ENCODE data around the gene CHCHD3.

CHCHD3 gene

GRCh38 chr7:132815696-132816311, 266.1 kb downstream of the CHCHD3 start:
- no peak for DNase-seq (ENCODE audit: low spot score)

- no peak for DNase-seq (ENCODE audit: low spot score)
Observed at GRCh38 chr7:132815130-132815529, 266.8 kb downstream of the CHCHD3 start.

DNA sequence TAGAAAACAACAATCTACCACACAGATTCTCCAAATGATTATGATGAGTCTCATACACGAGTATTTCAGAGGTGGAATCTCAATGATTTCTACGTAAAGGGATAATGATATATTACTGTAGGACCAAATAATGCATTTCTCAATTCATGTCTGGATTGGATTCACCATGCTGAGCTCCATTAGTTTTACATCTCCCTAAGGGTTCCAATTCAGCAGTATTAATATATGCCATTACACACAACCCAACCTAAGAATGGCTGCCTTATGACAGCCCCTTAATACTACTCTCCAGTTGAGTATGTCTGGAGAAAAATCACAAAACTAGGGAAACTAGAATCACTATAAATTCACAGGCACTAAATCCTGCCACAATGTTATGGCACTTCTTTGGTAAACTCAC, 271.3 kb downstream of the CHCHD3 start:
- DNase-seq (ENCODE audit: low spot score): no peak

DNA sequence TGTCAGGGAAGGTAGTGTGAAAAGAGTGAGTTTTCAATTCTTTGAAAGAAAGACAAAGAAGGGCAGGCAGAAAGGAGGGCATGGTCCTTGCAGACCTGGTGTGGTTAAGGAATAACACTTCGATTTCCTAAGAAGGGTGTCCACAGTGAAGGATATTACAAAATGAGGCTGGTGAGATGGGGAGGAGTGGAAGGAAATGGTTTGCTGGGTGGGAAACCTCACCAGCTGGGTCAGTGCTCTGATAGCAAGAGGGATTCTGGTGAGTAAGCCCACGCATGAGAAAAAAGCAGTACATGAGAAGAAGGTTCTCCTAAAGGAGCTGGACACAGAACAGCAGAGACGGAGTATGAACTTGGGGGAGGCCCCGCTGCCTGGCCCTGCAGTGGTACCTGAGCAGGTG, 275.1 kb downstream of the CHCHD3 start:
- no peak for DNase-seq (ENCODE audit: low spot score)

GRCh38 chr7:132805766-132806165, 276.1 kb downstream of the CHCHD3 start:
- DNase-seq (ENCODE audit: low spot score): no peak

DNA sequence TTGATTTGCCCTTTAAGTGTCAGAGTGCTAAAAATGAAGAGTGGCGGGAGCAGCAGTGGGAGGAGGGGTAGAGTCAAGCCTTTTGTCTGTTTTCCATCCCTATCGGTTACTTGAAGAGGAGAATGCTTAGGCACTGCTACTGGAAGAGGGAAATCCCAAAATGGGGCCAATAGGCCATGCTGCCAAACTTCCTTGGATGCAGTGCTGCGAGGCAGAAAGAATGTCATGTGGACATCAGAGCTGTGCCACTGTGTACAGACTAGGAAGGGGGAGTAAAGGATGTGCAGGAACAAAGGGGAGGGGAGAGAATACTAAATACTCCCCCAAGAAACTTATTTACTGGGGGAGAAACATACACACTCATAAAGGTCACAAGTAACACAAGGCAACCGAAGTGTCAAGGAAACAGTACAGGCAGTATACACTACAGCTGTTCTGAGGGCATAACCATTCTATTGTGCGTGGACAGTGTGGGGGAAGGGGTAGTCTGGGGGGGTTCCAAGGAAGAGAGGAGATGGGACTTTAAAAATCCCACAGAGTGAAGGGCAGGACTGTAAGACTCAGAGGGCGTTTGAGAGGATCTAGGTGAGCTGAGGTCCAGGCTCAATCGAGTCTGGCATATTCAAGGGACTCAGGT, 276.9 kb downstream of the CHCHD3 start:
- no peak for DNase-seq (ENCODE audit: low spot score)

DNA sequence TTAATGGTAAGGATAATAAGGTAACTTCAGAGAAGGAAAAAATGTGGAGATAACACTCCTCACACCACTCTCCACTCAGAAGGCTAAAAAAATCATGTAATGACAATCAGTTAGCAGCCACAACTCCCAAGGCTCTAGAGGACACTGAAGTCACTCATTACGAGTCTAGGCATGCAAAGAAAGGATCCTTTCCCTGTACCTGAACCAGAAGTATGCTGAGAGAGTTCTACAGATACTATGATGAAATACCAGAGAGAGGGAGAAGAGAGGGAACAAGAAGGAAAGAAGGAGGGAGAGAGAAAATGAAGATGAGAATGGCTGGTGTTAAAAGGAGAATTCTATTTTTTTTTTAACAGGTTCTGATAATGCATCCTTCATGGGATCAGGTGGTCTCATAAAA, 281.4 kb downstream of the CHCHD3 start:
- DNase-seq (ENCODE audit: low spot score): no peak

DNA sequence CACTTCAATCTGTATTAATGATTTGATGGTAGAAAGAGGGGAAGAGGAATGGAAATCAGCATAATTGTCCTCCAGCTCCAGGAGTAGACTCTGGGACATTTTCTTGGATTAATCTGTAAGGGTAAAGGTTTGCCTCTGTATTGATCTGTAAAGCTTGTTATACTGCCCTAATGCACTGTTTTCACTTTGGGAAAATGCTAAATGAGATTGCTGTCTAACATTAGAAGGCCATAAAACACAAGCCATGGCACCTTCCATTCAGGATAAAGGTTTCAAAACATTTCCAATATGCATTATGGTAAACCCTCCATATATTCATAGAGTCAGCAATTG, 282.8 kb downstream of the CHCHD3 start:
- no peak for DNase-seq (ENCODE audit: low spot score)

GRCh38 chr7:132797152-132797551, 284.7 kb downstream of the CHCHD3 start:
- no peak for DNase-seq (ENCODE audit: low spot score)

DNA sequence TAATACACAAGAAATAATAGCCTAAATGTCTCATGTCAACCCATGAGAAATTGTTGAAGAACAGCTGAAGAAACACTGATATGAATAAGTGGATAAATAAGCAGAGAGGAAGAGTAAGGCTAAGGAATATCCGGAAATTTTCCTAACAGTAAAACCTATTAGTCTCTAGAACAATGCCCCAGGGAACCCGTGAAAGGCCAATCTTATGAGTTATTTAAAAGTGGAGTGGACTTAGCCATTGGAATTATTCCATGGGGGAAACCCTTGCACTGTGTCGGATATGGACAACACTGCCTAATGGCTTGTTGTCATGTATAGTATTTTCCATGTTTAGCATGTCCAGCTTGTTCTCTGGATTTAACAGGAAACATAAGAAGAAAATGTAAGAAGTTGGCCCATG, 288.4 kb downstream of the CHCHD3 start:
- DNase-seq (ENCODE audit: low spot score): no peak

DNA sequence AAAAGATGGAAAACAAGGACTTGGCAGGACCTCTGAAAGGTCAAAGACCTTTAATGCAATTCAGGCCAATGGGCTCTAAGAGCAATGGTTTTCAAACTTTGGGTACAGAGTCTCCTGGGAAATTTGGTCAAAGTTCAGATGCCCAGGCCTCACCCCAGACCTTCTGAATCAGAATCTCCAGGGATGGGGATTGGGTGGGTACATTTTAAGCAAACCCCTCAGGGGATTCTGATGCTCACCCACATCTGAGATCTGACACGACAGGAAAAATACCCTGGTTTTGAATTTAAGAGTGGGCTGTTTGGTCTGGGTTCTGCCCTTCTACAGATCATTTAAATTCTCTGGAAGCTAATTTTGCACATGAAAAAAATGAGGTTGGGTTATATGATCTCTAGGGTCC, 290.9 kb downstream of the CHCHD3 start:
- DNase-seq (ENCODE audit: low spot score): no peak

DNA sequence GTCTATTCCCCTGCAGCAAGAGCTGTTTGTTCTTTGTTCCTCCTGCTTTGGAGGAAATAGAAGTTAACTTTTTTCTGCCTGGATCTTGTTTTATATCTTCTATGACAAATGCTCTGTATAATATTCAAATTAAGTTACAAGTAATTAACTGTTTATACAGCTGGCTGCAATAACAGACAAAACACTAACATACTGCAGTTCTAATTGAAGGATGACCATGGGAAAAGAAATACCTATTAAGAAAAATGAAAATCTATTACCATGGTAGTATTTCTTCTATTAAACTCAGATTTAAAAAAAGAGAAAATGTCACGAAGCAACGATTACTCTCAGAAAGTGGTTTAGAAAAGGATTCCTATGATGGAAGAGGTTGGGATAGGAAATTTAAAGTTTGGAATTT, 291.8 kb downstream of the CHCHD3 start:
- no peak for DNase-seq (ENCODE audit: low spot score)

GRCh38 chr7:132789281-132789680, 292.6 kb downstream of the CHCHD3 start:
- no peak for DNase-seq (ENCODE audit: low spot score)

DNA sequence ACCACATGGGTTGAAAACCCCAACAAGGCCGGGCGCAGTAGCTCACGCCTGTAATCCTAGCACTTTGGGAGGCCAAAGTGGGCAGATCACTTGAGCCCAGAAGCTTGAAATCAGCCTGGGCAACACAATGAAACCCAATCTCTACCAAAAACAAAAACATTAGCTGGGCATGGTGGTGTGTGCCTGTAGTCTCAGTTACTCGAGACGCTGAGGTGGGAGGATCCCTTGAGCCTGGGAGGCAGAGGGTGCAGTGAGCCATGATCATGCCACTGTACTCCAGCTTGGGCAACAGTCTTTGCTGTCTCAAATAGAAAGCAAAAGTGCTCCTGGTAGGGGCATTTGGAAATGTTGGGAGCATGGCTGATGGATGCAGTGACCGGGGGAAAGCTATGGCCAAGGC, 296.0 kb downstream of the CHCHD3 start:
- DNase-seq (ENCODE audit: low spot score): no peak

GRCh38 chr7:132784406-132784805, 297.5 kb downstream of the CHCHD3 start:
- no peak for DNase-seq (ENCODE audit: low spot score)

GRCh38 chr7:132783824-132784223, 298.1 kb downstream of the CHCHD3 start:
- DNase-seq (ENCODE audit: low spot score): no peak

DNA sequence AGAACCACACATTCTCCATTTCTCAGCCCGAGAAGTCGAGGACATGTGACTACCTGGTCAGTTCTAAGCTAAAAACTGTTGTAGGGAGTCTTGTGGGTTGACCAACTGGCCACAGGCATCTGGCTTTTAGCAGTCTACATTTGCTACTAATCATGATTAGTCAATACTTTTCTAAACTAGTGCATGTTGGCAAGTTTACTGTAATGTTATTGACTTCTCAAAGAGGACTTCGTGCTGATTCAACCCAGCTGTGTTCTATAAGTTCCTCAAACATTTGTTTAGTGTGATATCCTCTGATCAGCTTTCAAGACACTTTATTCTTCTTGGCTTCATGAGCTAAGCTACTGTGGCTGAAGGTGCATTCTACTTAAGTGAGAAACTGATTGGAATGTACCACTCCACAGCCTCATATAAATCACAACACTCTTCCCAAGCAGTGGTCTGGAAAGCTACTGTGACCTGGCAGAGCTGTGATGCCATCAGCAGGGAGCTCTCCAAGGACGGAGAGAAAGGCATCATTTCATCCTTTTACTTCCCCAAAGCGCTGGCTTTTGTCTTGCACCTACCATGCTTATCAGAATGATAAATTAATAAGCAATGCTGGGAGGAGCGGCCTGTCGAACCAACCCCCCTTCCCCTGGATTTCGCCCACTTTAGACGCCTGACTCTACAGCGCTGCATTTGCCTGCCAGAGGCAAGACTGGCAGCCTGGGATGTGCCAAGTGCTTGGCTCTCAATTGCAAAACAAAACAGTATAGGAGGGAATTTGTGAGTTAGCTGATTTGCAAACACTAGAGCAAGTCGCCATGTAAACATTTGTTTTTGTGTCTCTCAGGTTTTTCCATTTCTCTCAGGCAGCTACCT, 298.9 kb downstream of the CHCHD3 start:
- no peak for DNase-seq (ENCODE audit: low spot score)

GRCh38 chr7:132780822-132781221, 301.1 kb downstream of the CHCHD3 start:
- DNase-seq (ENCODE audit: low spot score): no peak

GRCh38 chr7:132779164-132779563, 302.7 kb downstream of the CHCHD3 start:
- DNase-seq (ENCODE audit: low spot score): no peak

- no peak for DNase-seq (ENCODE audit: low spot score)
Observed at GRCh38 chr7:132778761-132779160, 303.1 kb downstream of the CHCHD3 start.

- no peak for DNase-seq (ENCODE audit: low spot score)
Observed at GRCh38 chr7:132777956-132778355, 303.9 kb downstream of the CHCHD3 start.

- DNase-seq (ENCODE audit: low spot score): no peak
Observed at GRCh38 chr7:132777414-132777813, 304.5 kb downstream of the CHCHD3 start.

DNA sequence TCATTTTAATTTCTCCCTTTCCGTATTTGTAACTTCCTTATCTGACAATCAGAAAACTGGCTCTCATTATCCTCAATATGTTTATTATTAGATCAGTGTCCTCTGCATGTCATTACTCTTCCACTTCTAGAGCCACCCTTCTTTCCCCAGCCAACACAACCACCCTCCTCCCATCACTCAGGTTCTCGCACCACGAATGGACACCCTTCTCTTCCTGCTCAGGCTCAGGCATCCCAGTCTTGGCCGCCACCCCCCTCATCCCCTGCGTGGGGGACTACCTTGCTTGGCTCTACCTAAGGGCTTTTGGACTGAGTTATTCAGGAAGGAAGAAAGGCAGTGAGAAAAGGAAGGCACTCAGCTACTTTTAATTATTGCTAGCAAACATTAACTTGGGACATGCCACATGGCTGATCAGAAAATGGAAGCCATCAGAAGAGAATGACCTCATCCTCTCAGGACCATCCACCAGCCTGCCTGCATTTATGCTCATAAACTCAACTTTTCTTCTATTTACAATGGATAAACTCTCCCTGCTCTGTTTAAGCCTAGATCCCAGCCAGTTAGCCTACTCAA, 305.8 kb downstream of the CHCHD3 start:
- no peak for DNase-seq (ENCODE audit: low spot score)
